Stimulated activated CD4-positive, alpha-beta T cell treated with anti-CD3 and anti-CD28 coated beads, Interleukin-1b, Interleukin-23, amount 100 ng/mL, for 24 hours (primary cell): ENCODE data around the gene A1CF.

Experiments
- DNase-seq, 4 experiments: peaks; one replicate each; pipeline ENCODE4 v3.0.0-alpha.2; 2020; ENCODE audit warnings: low read depth in 4 of 4, low spot score in 1 of 4

Gene A1CF

DNA sequence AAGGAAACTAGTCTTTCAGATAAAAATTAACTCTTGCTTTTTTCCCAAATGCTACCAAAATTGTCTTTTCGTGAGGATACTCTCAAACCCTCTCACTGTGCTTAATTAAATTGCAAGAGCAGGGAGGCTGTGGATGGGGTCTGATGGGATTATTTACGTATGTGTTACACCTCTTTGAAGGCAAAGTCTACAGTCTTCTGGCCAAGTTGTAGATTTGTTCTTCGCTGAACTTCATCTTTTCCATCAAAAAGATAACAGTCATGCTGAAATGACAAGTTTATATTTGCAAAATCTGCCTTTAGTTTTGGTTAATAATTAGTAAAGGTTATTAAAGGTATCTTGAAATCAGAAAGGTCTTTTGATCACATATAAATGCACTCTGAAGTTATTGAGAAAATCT, 22.7 kb downstream of the A1CF start:
- no peak for DNase-seq

DNA sequence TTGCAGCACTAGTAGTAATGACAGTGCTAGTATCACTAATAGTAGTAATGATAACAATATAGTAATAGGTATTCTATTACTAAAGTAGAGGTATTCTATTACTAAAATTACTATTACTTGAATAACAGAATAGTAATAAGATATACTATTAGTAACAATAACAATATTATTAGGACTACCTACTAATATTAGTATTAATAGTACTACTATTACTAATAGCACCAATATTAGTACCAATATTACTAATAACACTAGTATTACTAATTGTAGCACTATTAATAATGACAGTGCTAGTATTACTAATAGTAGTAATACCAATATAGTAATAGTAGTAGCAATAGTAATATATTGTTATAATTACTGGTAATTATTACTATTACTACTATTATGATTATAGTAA, 24.1 kb downstream of the A1CF start:
- DNase-seq, result no peak

GRCh38 chr10:50857579-50857978, 27.8 kb downstream of the A1CF start:
- no peak for DNase-seq

GRCh38 chr10:50855461-50855860, 30.0 kb downstream of the A1CF start:
- DNase-seq, result no peak

GRCh38 chr10:50855015-50855414, 30.4 kb downstream of the A1CF start:
- DNase-seq, result no peak

DNA sequence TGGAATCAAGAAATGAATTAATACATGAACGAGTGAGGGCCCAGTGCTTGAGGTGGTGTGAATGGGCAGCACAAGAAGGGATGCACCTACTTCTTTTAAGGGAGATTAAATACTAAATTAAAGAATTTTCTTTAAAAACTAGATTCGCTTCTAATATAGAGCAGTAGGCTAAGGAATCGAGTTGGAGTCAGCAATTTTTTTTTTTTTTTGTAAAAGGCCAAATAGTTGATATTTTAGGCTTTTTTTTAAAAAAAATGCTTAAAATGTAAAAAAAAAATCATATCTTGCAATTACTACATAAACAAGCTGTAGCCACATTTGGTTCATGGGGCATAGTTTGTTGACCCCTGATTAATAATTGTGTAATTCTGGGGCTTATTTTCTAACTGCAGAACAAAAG, 31.9 kb downstream of the A1CF start:
- DNase-seq, result no peak

DNA sequence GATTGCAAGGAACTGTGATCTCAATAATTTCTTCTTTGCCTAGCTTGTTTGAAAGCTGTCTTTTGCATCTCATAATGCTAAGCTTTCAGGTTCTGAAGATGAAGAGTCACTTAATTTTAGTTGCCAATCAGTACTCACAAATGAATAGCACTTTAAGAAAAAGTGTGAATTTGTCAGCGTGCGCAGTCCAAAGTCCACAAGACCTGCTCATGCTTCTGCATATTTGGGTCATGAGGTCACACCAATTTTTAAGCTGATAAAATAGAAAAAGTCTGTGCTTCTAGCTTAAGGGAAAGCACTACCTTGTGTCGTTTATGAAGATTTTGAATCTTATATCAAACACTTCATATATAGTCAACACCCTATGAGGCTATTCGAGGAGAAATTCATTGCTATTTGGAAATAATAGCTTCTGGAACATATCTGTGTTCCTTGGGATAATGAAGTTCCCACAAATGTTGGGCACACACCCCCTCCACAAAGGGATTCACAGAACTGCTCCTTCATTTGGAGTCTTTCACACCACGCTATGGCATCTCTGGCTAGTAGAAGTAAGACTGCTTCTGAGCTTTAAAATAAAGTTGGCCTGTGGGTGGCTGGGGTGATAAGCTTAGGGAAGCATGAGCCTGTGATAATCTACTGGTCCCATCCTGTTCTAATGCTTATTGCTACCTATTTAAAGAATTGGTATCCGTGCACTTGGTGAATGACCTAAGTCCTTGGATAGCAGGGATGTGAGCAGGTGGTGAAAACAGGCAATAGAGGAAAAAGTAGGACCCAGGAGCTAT, 33.3 kb downstream of the A1CF start:
- DNase-seq, result no peak

DNA sequence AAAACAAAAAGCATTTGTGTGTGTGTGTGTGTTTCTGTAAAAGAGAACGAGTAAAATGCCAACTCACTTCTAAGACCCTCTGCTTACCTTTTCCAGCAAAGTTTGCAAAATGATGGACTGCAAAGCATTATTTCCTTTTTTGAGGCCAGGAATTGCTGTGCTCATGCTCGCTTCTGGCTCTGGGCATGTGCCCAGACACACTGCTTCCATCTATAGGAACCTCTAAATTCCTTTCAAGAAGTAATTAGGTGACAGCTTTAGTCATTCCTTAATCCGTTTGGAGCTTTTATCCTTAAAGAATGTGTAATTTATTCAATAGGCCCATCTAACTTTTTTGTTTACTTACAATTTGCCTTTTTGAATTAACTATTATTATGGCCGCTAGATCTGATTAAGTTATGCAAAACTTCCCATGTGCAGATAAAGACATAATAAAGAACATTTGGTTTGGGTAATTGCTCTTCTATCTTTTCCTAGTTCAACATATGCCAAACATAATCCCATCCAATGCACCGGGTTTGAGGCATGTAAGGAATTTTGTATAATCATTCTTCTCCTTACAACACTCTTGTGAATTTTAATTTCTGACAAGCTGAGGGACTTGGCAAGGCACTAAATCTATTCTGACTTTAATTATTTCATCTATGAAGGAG, 34.7 kb downstream of the A1CF start:
- no peak for DNase-seq

DNA sequence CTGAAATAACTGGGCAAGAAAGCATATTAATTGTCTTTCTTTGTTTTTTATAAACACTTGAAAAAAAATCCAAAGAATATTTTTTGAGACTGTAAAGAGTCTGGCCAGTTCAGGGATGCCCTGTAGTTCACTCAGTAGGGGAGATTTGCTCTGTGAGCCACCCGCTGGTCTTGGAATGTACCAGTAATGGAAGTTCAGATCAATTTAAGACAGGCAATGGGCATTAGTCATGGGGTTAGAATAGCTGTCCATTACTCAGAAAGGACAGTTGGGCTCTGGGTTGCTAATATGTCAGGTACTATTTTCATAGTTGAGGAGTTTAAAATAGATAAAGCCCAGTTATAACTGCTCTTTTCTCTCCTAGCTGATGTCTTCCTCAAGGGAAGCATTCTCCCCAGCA, 38.7 kb downstream of the A1CF start:
- no peak for DNase-seq

DNA sequence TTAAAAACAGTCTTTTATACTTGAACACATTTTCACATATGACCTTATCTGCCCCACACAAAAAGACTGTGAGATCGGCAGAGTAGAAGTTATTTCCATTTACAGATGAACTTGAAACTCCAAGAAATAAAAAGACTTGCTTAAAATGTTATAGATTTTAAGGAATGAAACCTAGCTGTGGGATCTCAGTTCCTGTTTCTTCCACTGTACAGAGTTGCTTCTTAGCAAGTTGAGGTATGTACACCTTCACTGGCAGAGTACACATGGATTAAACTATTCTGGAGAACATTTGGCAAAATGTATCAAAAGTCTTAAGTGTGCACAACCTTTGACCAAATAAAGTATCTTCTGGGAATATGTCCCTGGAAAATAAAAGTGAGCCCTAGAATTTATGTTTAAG, 48.3 kb downstream of the A1CF start:
- no peak for DNase-seq

DNA sequence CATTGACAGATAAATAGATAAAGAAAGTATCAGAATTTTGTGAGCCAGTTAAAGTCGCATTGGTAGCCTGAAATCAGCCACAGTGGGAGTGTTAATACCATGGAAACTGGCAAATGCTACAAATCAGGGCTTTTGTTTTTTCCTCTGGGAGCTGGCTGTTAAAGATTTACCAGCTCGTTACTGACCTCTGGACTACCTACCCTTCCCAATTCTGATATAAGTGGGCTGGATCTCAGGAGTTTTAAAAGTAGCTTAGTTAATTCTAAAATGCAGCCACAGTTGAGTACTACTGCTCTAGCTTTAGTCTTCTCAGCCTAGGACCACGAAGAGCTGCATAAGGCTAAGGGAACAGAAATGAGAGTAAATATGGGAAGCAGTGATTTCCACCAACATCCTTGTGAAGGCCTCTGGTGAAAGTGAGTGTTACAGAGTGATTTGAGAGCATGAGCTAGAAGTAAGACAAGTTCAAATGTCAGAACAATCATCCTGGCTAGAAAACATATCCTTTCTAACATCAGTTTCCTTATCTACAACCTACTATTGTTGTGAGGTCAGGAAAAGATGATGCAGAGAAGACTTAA, 53.2 kb downstream of the A1CF start:
- no peak for DNase-seq

GRCh38 chr10:50830066-50830465, 55.4 kb downstream of the A1CF start:
- DNase-seq, result no peak

DNA sequence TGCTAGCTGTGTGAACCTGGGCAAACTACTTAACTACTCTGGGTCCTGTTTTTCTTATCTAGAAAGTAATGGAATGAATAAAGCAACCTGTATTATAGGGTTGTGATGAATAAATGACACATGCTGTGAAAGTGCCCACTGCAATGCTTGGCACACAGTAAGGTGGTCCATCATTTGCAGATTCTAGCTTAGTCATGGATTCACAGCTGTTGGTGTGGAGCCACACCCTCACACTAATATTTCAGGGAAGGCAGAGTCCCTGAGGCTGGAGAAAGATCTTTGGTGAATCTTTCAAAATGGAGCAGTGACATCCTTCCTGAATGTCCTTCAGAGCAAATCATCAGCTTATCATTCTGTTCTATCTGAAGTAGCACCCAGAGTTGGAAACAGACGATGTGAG, 60.6 kb downstream of the A1CF start:
- no peak for DNase-seq

GRCh38 chr10:50823789-50824188, 61.6 kb downstream of the A1CF start:
- no peak for DNase-seq

- no peak for DNase-seq
Observed at GRCh38 chr10:50809596-50809995, 75.8 kb downstream of the A1CF start.

DNA sequence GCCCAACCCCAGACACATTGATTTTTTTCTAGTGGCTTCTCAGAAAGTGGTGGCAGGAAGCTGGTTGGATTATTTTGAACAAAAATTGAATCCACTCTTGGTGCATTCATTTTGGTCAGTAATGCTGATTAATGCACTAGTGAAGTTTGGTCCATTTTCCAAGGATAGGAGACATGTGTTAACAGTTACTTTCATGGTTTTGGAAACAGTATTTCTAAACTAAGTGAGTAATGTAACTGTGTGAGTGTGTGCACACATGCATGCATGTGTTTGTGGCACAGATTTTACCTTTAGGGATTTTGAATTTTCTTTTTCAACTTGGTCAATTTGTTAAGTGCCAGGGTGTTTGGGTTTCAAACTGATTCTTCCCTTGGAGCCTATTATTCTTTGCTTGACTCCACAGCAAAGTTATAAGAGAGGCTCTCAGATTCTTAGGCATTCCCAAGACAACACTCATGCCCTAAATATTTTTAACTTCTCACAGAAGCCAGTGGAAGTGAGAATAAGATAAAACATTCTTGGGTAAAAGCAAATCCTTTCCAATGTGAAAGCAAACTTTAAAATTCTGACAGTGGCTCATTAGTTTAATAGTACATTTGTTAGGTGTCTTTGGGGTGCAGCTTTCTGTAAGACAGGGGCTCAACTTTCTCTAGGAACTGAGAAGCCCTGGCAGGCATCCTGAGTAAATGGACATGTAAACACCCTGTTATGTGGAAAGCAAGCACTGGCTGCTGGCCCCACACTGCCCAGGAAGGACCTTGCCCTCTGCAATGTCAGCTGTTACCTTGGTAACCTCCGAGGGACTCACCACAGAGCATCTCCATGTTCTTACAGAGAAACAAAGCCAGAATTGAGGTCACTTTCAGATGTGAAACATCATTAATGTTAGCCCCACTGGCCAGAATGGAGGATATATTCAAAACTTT, 77.3 kb downstream of the A1CF start:
- DNase-seq, result no peak

DNA sequence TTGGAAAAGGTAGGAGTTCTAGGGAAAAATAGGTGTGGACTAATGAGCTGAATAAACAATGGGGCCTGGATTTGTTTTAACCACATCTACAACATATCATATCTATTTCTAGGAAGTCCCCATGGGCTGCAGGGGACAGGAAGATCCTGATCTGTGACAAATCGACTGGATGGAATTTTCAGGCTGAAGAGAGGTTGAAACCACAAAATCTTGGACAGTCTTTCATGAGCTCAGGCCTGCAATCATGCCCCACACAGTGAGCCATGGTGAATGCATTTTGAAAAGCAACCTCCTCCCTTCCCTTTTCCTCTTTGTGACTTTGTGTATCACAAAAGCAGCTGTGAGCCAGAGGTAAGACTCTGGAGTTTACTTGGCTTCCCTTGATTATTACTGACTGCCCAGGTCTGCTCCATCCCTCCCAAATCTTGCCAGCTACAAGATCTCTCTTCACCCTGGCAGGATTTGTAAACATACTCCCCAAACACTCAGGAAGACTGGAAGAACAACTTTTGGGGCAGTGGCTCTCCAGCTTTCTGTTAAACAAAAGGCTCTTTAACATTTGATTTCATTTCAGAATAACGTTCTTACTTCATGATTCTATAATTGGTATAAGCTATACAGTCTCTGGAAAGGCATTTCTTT, 79.3 kb downstream of the A1CF start:
- no peak for DNase-seq

DNA sequence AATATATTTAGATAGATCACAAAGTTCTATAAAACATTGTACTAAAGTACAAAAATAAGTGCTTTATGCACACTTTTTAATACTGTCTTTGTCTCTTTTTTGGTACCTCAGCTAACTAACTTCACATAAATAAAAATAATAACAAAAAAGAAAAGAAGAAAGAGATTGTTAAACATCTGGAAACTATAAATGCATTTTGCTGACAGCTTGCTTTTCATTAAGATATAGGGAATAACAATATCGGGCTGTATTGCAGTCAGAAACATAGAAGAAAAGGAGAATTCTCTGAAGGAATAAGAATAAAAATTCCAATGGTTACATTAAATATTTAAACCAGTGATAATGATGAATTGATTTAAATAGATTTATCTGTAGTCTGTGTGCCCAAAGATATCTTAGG, 85.8 kb downstream of the A1CF start:
- no peak for DNase-seq

DNA sequence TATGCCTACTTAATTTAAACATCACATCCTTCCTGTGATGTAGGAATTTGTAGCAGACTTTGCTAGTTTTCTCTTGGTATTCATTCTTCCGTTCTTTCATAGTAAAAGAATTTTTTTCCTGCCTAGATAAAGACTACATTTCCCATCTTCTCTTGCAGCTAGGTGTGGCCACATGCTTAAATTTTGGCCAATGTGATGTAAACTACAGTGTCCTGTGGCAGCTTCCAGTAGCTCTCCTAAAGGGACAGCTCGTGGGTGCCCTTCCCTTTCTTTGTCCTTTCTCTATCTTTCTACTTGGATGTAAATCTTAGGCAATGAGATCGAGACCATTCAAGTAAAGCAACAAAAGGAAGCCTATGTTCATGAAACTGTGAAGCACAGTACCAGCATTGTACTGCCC, 87.1 kb downstream of the A1CF start:
- no peak for DNase-seq

- no peak for DNase-seq
Observed at GRCh38 chr10:50796693-50797092, 88.7 kb downstream of the A1CF start.

GRCh38 chr10:50794490-50794889, 90.9 kb downstream of the A1CF start:
- no peak for DNase-seq
